ENCODE measurements around the gene NRAP. TPM values are rescaled to one million over a fixed set of nuclear protein-coding genes. Genes with fewer than 3 reads are reported as not detected.

NRAP gene
- total RNA-seq, 1 experiment from 2014 or later = not detected

- H2BK5ac ChIP-seq (ENCODE audit: insufficient read length, low read length) = no peak overlapping the region
- no peaks in the 10 kb centered on the region for H3K36me3 Mint-ChIP-seq (ENCODE audit: insufficient read depth in 1 of 3, low read depth in 3 of 3)
- H3K27me3 ChIP-seq (ENCODE audit: insufficient read depth, low read length) = no peaks in the 10 kb centered on the region
- H3T11ph ChIP-seq (ENCODE audit: low read length) = no peak overlapping the region
- H3K27ac ChIP-seq (ENCODE audit: insufficient read length, low read depth, low read length) = no peak overlapping the region
- H3K4me1 Mint-ChIP-seq = no peaks in the 10 kb centered on the region
- H2BK15ac ChIP-seq (ENCODE audit: low read depth, low read length) = no peak overlapping the region
- no peak overlapping the region for H2BK20ac ChIP-seq (ENCODE audit: low read depth, low read length, poor library complexity, severe bottlenecking)
- H3K79me1 ChIP-seq (ENCODE audit: insufficient read depth, low read depth, low read length, poor library complexity, severe bottlenecking) = no peaks in the 10 kb centered on the region
- DNase-seq = no peak
- H4K8ac ChIP-seq (replicated peaks; ENCODE audit: insufficient read length, low read depth, low read length) = no peak overlapping the region
- H3K14ac ChIP-seq (ENCODE audit: insufficient read depth, low read length) = no peak overlapping the region
- H4K91ac ChIP-seq (ENCODE audit: insufficient read length, low read depth, low read length) = no peak overlapping the region
- H3K4me1 ChIP-seq (ENCODE audit: insufficient read depth, low read length) = 0 out of 2 replicates have a peak, but pooled peaks cover 3% of the 10 kb centered on the region
- no peak overlapping the region for H3K18ac ChIP-seq (ENCODE audit: insufficient read length, low read depth, low read length)
- WGBS (ENCODE audit: extremely low coverage, insufficient read length, low lambda C conversion rate) = no CpG with 5 or more reads among the region's 1 CpG
- no peak overlapping the region for H2BK12ac ChIP-seq (ENCODE audit: insufficient read length, low read depth, low read length)
- H3K4me3 Mint-ChIP-seq = no peak overlapping the region
- no peak overlapping the region for H3K27ac Mint-ChIP-seq
- no peak overlapping the region for H2BK120ac ChIP-seq (ENCODE audit: low read depth, low read length, poor library complexity, severe bottlenecking)
- H3K23ac ChIP-seq (ENCODE audit: insufficient read length, low read depth, low read length) = no peak overlapping the region
- H3K79me2 ChIP-seq (ENCODE audit: insufficient read depth, low read length) = no peaks in the 10 kb centered on the region
- no peak overlapping the region for H3K56ac ChIP-seq (ENCODE audit: insufficient read length, low read depth, low read length)
- H3K23me2 ChIP-seq (ENCODE audit: insufficient read length, low read depth, low read length, poor library complexity, severe bottlenecking) = no peaks in the 10 kb centered on the region
- no peak overlapping the region for H2AK5ac ChIP-seq (ENCODE audit: insufficient read length, low read length)
- no peak overlapping the region for H2AFZ ChIP-seq (ENCODE audit: low read length)
- no peak for TF ChIP-seq CTCF (conservative IDR thresholded peaks at IDR 0.05)
- H3K4me2 ChIP-seq (ENCODE audit: insufficient read depth, insufficient read length, low read length) = no peak overlapping the region
- no peaks in the 10 kb centered on the region for H4K20me1 ChIP-seq (ENCODE audit: control insufficient read depth, insufficient read depth, insufficient read length)
- H3K9me3 ChIP-seq (ENCODE audit: control insufficient read depth, low read depth, low read length) = no peaks in the 10 kb centered on the region
- H3K9ac ChIP-seq (ENCODE audit: extremely low read depth, insufficient read length, low read length) = no peak overlapping the region
- no peaks in the 10 kb centered on the region for H3K9me3 Mint-ChIP-seq
- no peak overlapping the region for H3K4ac ChIP-seq (ENCODE audit: low read depth, low read length)
- H4K5ac ChIP-seq (ENCODE audit: insufficient read length, low read depth, low read length) = no peak overlapping the region
- peaks cover 87% of the 10 kb centered on the region for H3K27me3 Mint-ChIP-seq (ENCODE audit: low read depth)
Observed at GRCh38 chr10:113578773-113579172, 85.1 kb downstream of the NRAP start.

Data from H9 (cell line).